ENCODE measurements around the gene ADPRH.

GRCh38 chr3:119550192-119550910 lies 28.9 kb upstream of the ADPRH start:
- TF ChIP-seq HDGF (IDR thresholded peaks at IDR 0.05; ENCODE audit: borderline replicate concordance) (no peak), ZNF384 (IDR thresholded peaks at IDR 0.05) (no peak), ARNT (IDR thresholded peaks at IDR 0.05) (no peak), CTBP1 (IDR thresholded peaks at IDR 0.05; ENCODE audit: borderline replicate concordance) (no peak), FOXA1 (IDR thresholded peaks at IDR 0.05) (no peak), L3MBTL2 (conservative IDR thresholded peaks at IDR 0.05) (no peak)

Measured in HEK293T (cell line).